Vagina (tissue), 2 donors: ENCODE data around the gene SHISA5.

Experiments
- POLR2A ChIP-seq, 2 donors: fragments of 450-650 bp; IDR thresholded peaks; one replicate each; pipeline ENCODE4 v1.6.1; 2017; ENCODE audit warnings: antibody characterized with exemption in 2 of 2, mild to moderate bottlenecking in 2 of 2, moderate library complexity in 2 of 2
- POLR2AphosphoS5 ChIP-seq, 2 donors: sonication (generic); formaldehyde crosslinking; IDR thresholded peaks; one replicate each; pipeline ENCODE4 v1.9.0; 2017; ENCODE audit warnings: antibody characterized with exemption in 2 of 2, mild to moderate bottlenecking in 2 of 2, low read depth in 1 of 2; ENCODE audit not compliant: insufficient read depth in 1 of 2
- TF ChIP-seq, protein P1 (sequence below), 3 experiments: fragments of 450-650 bp in 2 of 3; fragments of 200-600 bp in 1 of 3; sonication (generic) in 1 of 3; IDR thresholded peaks; one replicate each; pipeline ENCODE4 v1.5.1; 2017 to 2019; ENCODE audit warnings: antibody characterized with exemption in 3 of 3, mild to moderate bottlenecking in 2 of 3, moderate library complexity in 2 of 3

DNA sequence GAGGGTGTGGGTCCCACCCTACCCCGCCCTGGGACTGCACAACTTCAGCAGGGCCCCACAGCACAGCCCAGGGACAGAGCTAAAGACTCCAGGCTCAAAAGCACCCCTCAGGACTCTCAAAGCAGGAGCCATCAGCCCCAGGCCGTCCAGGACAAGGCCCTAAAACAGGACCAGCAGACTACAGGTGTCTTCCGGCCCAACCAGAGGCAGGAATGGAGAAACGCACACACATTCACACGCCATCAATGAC, 31.4 kb downstream of the SHISA5 start:
- TF ChIP-seq, protein P1, sequence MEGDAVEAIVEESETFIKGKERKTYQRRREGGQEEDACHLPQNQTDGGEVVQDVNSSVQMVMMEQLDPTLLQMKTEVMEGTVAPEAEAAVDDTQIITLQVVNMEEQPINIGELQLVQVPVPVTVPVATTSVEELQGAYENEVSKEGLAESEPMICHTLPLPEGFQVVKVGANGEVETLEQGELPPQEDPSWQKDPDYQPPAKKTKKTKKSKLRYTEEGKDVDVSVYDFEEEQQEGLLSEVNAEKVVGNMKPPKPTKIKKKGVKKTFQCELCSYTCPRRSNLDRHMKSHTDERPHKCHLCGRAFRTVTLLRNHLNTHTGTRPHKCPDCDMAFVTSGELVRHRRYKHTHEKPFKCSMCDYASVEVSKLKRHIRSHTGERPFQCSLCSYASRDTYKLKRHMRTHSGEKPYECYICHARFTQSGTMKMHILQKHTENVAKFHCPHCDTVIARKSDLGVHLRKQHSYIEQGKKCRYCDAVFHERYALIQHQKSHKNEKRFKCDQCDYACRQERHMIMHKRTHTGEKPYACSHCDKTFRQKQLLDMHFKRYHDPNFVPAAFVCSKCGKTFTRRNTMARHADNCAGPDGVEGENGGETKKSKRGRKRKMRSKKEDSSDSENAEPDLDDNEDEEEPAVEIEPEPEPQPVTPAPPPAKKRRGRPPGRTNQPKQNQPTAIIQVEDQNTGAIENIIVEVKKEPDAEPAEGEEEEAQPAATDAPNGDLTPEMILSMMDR (IDR thresholded peaks at IDR 0.05) = no peak
- TF ChIP-seq POLR2AphosphoS5 (IDR thresholded peaks at IDR 0.05; ENCODE audit: insufficient read depth in 1 of 2, low read depth in 1 of 2) = no peak
- TF ChIP-seq POLR2A (IDR thresholded peaks at IDR 0.05) = no peak
